ENCODE measurements around the gene DUSP28.
"Not testable (repeated sequence)": the region's sequence is repeated elsewhere in the genome, so short reads cannot be mapped to it uniquely, and the experiment has no call there.

The DUSP28 gene

DNA sequence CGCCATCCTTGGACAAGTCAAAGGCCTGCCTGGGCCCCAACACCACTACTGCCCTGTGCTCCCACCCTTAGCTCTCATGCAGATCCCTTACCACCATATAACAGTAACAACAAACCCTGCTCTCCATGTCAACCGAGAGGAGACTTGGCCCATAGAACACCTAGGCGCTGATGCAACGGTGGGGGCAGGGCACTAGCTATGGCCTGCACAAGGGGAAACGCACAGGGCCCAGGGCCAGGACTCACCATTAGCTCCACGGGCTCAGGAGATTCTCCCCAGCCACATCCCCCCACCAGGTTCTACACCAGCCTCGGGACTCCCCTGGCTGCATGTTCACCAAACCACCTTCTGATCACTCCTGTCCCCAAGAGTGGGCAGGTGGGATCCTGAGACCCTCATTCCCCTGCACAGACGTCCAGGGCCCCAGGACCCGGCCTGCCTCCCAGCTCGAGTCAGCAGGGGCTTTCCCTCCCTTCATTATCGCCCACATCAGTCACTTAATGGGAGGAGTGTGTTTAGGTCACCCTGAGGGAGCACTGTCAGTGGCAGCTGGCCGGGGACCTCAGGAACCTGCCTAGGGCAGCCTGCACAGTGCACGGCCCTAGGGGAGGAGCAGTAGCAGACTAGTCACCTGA is 31.6 kb upstream of the DUSP28 start:
- no peak for DNase-seq

DNA sequence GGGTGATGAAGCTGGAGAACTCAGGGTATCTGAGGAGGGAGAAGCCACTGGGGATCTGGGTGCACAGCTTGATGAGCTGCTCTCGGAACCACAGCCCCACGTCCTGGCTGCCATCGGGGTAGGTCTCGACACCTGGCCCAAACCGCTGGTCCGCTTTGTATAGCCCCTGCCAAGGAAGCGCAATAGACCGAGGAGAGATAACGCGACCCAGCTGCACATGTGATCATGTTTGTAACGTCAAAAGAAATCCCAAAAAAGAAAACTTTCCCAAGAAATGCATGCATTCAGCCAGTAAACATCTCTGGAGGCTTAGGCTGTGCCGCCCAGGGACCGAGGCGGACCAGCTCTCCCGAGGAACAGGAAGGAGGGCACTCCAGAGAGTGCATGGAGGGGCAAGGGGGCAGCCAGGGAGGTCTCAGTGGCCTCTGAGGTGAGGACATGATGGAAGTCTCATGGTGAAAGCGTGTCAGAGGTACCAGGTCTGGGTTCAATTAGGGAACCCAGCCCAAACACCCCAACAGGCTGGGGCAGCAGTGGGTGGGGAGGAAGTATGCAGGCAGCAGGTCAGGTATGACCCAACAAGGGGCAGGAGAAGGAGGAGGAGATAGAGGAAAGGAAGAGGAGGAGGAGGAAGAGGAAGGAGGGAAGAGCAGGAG is 30.7 kb upstream of the DUSP28 start:
- DNase-seq, result no peak

GRCh38 chr2:240530181-240530580 is 30.0 kb upstream of the DUSP28 start:
- DNase-seq, result no peak

DNA sequence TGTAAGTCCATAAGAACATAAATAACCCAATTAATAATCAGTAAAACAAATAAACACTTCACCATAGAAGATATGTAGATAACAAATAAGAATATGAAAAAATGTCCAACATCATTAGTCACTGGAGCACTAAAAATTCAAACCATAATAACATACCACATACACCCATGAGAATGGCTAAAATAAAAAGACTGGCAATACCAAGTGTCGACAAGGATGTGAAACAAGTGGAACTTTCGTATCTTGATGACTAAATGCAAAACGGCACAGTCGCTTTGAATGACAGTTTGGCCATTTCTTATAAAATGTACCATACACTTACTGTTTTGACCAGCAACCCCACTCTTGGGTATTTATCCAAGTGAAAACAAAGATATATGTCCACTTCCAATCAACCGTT is 29.1 kb upstream of the DUSP28 start:
- DNase-seq, result no peak

GRCh38 chr2:240532031-240532775 is 28.0 kb upstream of the DUSP28 start:
- no peak for DNase-seq

DNA sequence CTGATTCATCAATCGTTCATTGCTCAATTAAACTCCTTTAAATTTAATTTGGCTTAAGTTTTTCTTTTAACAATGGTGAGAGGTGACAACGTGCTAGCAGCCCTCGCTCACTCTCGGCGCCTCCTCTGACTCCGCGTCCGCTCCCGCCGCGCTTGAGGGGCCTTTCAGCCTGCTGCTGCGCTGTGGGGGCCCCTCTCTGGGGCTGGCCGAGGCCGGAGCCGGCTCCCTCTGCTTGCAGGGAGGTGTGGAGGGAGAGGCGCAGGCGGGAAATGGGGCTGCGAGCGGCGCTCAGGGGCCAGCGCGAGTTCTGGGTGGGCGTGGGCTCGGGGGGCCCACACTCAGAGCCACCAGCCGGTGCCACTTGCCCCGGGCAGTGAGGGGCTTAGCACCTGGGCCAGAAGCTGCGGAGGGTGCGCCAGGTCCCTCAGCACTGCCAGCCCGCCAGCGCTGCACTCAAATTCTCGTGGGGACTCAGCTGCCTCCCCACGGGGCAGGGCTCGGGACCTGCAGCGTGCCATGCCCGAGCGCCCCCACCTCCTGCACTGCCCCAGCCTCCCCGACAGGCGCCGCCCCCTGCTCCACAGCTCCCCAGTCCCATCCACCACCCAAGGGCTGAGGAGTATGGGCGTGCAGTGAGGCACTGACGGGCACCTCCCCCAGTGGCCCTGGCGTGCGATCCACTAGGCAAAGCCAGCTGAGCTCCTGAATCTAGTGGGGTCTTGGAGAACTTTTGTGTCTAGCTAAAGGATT is 22.0 kb upstream of the DUSP28 start:
- DNase-seq, result no peak

DNA sequence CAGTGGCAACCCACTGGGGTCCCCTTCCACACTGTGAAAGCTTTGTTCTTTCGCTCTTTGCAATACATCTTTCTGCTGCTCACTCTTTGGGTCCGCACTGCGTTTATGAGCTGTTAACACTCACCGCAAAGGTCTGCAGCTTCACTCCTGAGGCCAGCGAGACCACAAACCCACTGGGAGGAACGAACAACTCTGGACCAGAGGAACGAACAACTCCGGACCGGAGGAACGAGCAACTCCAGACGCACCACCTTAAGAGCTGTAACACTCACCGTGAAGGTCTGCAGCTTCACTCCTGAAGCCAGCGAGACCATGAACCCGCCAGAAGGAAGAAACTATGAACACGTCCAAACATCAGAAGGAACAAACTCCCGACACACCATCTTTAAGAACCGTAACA is 21.1 kb upstream of the DUSP28 start:
- not testable (repeated sequence) for DNase-seq

DNA sequence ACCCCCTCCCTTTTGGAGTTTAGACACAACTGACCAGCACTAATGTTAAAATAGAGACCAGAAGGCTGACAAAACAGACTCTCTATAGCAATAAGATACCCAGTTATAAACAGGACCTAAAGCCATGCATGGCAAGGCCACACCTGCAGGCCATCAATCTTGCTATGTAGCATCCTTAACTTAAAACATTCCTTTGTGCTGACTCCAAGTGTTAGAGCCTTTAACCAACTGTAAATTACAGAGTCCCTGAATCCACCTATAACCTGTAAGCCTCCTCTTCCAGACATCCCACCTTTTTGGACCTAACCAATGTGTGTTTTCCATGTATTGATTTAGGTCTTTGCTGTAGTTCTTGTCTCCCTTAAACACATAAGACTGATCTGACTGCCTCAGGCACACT is 20.3 kb upstream of the DUSP28 start:
- no peak for DNase-seq

GRCh38 chr2:240551288-240551687 is 8.9 kb upstream of the DUSP28 start:
- DNase-seq, result no peak

GRCh38 chr2:240551811-240552210 is 8.3 kb upstream of the DUSP28 start:
- DNase-seq, result no peak

- no peak for DNase-seq
Observed at GRCh38 chr2:240553956-240554480, 6.1 kb upstream of the DUSP28 start.

GRCh38 chr2:240554767-240555493 is 5.2 kb upstream of the DUSP28 start:
- DNase-seq, result no peak

DNA sequence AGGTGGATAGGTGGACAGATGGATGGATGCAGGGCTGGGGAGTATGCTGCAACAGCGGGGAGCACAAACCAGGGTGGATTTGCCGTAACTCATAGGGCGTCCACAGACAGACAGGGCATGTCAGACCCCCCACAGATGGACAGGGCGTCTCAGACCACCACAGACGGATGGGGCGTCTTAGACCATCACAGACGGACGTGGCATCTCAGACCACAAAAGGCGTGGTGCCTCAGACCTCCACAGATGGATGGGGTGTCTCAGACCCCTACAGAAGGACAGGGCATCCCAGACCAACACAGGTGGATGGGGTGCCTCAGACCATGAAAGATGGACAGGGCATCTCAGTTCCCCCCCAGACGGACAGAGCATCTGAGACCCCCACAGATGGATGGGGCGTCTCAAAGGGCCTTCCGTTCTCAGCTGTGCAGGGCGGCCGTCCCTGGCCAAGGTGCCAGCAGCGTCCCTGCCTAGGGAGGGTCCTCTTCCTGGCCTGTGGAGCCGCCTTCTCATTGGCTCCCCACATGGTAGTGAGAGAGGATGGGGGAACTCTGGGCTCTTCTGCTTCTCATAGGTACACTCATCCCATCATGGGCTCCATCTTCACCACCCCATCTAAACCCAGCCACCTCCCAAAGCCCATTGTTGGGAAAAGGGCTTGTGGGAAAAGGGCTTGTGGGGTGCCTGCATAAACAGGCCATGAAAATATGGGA is 4.5 kb upstream of the DUSP28 start:
- DNase-seq, result no peak

- DNase-seq, result peak; percentile 76
Observed at GRCh38 chr2:240556553-240557100, 3.5 kb upstream of the DUSP28 start.

- DNase-seq, result no peak
Observed at GRCh38 chr2:240557101-240557751, 2.9 kb upstream of the DUSP28 start.

GRCh38 chr2:240557808-240558207 is 2.3 kb upstream of the DUSP28 start, which contains the start of gene ANKMY1:
ANKMY1 (minus strand) TSS chr2:240557988; CDS start chr2:240557335, 653 bp downstream.
- DNase-seq, result peak; percentile 70

- DNase-seq, result no peak
Observed at GRCh38 chr2:240558236-240558761, 1.9 kb upstream of the DUSP28 start.

GRCh38 chr2:240559286-240559685 is 871 bp upstream of the DUSP28 start:
- DNase-seq, result no peak

GRCh38 chr2:240560480-240561324 is 545 bp downstream of the DUSP28 start:
- peak; percentile 100 for DNase-seq

Data from activated naive CD4-positive, alpha-beta T cell treated with Interleukin-2 at 50 U/mL for 16 hours (primary cell).